K562 (cell line): ENCODE results near the gene HSF2BP.

Experiments
- CHD1 ChIP-seq: fragments of 200-600 bp; sonication (generic); IDR thresholded peaks from one replicate; pipeline ENCODE4 v1.6.1; 2012; ENCODE audit warnings: mild to moderate bottlenecking, moderate library complexity, low read length, inconsistent platforms
- ZNF830 ChIP-seq: fragments of 250-450 bp; sonication (Bioruptor Pico); IDR thresholded peaks from 2 replicates; pipeline ENCODE4 v1.5.0; 2021; ENCODE audit warnings: mild to moderate bottlenecking

DNA sequence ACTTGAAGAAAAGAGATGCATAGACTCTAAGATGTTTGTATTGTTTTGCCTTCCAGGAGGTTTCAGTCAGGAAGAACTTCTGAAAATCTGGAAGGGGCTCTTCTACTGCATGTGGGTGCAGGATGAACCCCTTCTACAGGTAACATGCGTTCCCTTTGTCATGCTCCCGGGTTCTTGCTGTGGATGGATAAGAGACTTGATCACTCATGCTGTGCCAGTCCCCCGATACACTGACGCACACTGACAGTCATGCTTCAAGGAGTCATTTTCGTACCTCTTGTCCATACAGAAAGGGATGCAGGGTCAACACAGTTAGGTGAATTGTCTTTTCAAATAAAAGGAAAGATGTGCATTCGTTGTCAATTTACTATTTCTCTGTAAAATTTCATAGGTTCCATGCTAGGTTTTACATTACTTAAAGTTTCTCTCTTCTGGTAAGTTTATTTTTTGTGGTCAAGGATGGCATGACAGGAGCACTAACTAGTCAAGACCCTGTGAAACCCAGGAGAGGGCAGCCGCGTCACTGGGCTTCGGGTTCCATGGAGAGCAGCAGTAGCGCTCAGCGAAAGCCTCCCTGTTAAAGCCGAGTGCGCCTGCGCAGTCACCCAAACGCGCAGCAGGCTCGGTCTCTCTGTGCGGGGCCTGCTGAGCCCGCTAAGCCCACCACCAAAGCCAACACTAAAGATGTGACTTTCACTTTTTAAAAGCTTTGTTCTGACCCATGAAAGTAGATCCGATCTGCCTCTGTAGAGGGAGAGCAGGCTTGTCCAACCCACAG lies 10.7 kb upstream of the HSF2BP start:
- TF ChIP-seq CHD1 (no peak), ZNF830 (CRISPR knock-in tag) (no peak)
